PC-3 (cell line): Measurements from ENCODE around the gene KMT2C.

ENCODE experiments used
- EZH2 ChIP-seq: fragments of 300-600 bp; sonication (generic); IDR thresholded peaks from one replicate; pipeline ENCODE4 v1.6.1; 2017; ENCODE audit warnings: antibody characterized with exemption, mild to moderate bottlenecking, low read length; ENCODE audit not compliant: unreplicated experiment
- TF ChIP-seq, protein P1 (sequence below): fragments of 300-600 bp; sonication (generic); conservative IDR thresholded peaks from 2 replicates; pipeline ENCODE4 v1.5.1; 2017; ENCODE audit warnings: antibody characterized with exemption, low read depth, mild to moderate bottlenecking, low read length

- no peak for TF ChIP-seq EZH2
- TF ChIP-seq, protein P1, sequence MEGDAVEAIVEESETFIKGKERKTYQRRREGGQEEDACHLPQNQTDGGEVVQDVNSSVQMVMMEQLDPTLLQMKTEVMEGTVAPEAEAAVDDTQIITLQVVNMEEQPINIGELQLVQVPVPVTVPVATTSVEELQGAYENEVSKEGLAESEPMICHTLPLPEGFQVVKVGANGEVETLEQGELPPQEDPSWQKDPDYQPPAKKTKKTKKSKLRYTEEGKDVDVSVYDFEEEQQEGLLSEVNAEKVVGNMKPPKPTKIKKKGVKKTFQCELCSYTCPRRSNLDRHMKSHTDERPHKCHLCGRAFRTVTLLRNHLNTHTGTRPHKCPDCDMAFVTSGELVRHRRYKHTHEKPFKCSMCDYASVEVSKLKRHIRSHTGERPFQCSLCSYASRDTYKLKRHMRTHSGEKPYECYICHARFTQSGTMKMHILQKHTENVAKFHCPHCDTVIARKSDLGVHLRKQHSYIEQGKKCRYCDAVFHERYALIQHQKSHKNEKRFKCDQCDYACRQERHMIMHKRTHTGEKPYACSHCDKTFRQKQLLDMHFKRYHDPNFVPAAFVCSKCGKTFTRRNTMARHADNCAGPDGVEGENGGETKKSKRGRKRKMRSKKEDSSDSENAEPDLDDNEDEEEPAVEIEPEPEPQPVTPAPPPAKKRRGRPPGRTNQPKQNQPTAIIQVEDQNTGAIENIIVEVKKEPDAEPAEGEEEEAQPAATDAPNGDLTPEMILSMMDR: no peak
Measured at GRCh38 chr7:152108359-152108758, 327.4 kb downstream of the KMT2C start.
